SU-DHL-6 (cell line): Measurements from ENCODE around the gene UNC13B.

ENCODE experiments used
- CTCF ChIP-seq: fragments of 200-600 bp; sonication (generic); IDR thresholded peaks from one replicate; pipeline ENCODE4 v1.5.1; 2017; ENCODE audit warnings: antibody characterized with exemption, mild to moderate bottlenecking, low read length, moderate library complexity; ENCODE audit not compliant: insufficient read depth, poor library complexity, severe bottlenecking
- EZH2phosphoT487 ChIP-seq: fragments of 200-600 bp; sonication (generic), shearing (Covaris generic); conservative IDR thresholded peaks from 2 replicates; pipeline ENCODE4 v1.6.1; 2018; ENCODE audit warnings: mild to moderate bottlenecking, antibody characterized with exemption, low read length, moderate library complexity, mixed read lengths

- TF ChIP-seq CTCF = no peak
- no peak for TF ChIP-seq EZH2phosphoT487
These were observed 105.9 kb downstream of the UNC13B start for GRCh38 chr9:35267710-35268109.
